A172 (cell line): Measurements from ENCODE around the gene MGMT. TPM values are rescaled to one million over a fixed set of nuclear protein-coding genes. Genes with fewer than 3 reads are reported as not detected.

ENCODE experiments used
- DNase-seq: peaks from one replicate; pipeline ENCODE4 v3.0.0-alpha.2; 2015; ENCODE audit warnings: low spot score
- total RNA-seq: library from RNA; depleted of rRNA; stranded (reverse); fragments of >200 nt; shearing (Covaris generic); gene quantifications from 2 replicates; pipeline ENCODE4 v1.2.3, GENCODE V29; 2014

Gene MGMT
- total RNA-seq, 1 experiment from 2014 or later = not detected

DNA sequence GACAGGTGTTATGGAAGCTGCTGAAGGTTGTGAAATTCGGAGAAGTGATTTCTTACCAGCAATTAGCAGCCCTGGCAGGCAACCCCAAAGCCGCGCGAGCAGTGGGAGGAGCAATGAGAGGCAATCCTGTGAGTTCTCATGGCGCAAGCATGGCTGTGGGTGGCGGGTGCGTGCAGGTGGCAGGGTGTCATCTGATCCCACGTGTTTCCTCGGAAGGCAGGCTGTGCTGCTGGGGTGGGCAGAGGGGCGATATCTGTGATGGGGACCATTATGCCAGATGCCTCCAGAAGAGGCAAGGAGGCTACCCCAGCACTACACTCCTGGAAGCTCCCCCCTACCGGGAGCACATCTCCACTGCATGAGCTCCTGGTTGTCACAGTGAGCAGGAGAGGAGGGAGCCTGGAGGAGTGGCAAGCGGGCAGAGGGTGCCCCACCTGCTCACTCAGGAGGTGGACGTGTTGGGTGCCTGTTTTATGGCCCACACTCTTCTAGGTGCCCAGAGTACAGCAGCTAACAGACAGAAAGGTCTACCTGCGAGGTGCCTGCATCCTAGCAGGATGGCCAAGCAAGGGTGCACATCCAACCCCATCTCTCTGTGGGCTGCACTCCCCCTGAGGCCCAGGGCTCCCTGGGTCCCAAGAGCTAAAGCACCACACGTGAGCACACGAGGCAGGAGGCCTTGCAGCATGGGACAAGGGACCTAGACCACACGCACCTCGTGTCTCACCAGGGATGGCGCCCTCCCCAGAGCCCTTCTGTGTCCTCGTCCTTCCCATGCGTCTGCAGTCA is 292.4 kb downstream of the MGMT start:
- DNase-seq = no peak

DNA sequence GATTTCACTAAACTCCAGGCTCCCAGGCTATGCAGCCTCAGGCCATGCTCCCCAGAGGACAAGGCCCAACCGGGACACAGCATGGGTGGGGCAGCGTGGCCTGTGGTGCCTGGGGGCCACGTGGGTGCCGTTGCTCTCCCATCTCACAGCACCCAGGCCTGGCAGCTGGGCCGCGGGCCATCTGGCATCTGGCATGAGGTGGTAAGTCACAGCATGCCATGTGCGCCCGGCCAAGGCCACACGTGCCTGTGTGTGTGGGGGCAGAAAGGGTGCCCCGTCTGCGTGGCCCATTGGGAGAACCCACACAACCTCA is 292.9 kb downstream of the MGMT start:
- no peak for DNase-seq

DNA sequence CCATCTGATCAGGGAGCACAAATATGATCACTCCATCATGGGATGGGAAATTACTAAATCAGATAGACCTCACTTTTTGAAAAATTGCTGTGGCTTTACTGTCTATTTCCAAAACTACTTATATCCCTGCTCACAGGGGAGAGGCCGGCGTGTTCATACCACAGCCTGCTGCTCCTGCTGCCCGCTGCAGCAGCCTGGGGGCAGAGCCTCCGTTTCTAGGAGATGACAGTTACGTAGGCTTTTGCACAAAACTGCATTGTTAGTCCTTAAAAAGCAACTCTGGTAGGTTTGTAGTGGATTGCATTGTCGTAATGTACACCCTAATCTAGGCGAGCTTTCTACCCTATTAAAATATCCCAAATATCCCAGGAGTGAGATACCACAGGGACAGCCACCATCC is 293.4 kb downstream of the MGMT start:
- no peak for DNase-seq

DNA sequence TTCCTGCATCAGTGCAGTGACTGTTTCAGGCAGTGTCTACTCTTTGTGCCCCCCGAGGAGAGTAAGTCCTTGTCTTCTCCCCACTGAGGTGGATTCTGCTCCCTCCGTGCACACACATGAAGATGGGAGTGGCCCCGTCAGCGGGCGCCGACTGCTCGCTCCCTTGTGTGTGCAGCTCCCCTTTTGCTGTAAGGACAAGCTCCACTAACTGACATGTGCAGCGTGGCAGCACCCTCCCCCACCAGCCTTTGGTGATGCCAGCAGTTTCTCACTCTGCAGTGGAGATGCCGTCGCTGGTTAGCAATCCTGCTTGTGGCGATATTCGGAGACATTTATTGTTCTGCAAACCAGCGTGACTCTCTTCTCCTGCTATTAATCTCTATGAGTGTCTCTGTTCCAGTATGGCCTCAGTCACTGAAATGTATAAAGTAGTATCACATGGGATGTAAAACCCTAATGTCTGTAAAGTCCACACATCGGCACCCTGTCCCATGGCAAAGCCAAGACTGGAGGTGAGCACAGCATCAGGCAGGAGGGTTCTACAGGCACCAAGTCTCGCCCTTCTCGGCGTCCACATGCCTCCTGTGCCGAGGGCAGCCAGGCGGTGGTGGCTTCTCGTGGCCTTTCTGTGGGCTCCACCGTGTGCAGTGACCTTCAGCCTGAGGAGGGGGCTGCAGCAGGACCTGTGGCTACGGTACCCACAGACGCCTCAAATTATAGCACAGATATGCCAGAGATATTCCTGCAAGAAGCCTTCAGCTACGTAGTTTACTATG is 294.3 kb downstream of the MGMT start:
- DNase-seq = no peak

DNA sequence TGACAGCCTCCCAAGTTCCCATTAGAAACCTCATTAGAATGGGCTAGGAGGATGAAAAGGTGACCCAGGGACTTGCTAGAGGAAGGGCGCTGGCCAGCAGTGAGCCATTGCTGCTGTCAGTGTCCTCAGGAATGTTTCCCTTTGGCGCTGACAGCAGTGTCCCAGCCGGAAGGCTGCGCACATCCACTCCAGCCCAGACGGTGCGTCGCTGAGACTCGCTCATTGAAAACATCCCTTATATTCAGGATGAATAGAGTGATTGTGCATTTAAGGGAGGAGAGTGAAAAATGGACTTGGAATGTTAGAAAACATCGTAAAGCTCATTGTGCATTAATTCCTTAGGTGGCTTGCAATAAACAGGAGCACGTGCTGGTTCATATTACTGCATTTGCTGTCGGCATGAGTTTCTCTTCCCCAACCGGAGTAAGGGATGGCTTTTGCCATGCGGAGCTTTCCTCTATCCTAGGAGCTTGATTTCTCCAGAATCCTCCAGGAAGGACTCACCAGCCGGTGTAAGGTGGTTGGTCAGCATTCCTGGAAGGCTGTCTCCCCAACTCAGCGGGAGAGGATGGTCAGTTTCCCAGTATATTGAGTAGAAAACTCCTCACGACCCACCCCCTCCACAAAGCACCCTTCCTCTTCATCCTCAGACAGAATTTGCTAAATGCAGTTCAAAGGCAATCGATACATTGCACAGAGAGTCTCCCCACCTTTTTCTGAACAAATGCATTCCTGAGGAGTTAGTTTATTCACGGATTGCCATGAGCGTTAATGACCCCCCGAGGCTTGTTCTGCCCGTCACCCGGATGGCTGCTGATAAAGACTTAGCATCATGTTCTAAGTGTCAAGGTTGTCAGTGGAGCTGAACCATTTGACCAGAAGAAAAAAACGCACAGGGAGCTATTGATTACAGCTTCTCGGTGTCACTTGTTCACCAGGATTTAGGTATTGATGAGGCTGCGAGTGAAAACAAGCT is 295.2 kb downstream of the MGMT start:
- DNase-seq = no peak

DNA sequence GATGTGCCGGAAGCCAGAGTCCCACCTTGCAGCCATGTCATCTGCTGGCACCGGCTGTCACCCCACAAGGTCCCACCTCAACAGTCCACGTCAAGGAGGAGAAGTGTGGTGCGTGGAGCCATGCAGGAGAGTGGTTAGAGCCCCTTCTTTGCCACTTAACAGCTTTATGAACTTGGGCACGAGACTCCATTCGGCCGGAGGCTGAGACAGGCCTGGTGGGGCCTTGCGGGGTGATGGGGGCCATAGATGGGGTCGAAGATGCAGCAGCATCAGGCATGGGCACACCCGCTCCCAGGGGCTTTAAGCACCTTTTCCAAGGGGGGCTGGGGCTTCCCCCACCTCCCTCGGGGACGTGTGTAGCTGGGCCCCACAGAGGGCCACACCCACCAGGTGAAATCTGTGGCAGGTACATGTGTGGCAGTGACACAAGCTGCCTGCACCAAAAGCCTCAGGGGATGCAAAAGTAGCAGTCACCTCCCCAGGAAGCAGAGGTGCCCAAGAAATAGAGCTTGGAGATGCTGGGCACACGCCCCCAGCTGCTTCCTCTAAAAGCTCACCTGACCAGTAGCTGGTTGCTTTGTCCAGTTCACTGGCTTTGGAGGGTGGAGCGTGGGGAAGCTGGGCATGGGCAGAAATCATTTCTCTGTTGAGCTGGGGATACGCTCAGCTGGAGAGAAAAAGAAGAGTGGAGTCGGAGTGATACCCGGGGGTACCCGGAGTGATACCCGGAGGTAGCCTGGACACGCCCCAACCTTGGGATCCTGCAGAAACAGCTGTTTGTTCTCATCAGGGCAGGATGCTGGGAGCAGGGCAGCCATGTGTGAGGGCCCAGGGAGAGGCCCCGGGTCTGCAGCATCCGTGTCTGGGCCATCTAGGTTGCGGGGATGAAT is 297.2 kb downstream of the MGMT start:
- no peak for DNase-seq

DNA sequence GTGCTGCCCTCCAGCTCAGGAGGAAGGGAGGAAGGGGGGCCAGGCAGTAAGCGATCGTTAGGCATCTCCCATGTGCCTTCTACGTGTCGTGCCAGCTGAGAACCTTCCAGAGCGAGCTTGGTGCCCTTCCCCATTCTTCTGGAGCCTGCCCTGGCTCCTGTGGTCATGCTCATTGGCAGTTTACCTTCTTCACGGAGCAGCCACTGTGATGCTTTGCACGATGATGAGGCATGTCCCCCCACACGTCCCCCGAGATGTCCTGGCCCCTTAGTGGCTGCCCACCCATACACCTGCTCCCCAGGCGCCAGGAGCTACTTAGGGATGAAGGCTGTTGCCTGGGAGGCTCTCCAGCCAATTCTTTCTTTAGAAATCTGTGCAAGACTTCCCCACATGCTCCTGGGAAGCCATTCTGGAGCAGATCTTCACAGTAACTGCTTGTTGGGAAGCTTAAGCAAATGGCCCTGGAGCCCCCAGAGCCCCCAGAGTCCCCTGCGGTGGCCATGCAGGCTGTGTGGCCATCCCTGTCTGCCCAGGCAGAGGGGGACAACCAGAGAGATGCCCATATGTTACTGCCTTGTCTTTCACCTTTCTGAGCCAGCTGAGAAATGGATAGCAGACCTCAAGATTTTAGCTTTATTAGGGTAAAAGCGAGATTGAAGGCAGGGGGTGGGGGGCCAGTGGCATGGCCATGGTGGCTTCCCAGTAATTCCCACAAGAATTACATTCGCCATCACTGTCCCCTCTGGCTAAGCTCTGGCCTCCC is 298.0 kb downstream of the MGMT start:
- DNase-seq = no peak

DNA sequence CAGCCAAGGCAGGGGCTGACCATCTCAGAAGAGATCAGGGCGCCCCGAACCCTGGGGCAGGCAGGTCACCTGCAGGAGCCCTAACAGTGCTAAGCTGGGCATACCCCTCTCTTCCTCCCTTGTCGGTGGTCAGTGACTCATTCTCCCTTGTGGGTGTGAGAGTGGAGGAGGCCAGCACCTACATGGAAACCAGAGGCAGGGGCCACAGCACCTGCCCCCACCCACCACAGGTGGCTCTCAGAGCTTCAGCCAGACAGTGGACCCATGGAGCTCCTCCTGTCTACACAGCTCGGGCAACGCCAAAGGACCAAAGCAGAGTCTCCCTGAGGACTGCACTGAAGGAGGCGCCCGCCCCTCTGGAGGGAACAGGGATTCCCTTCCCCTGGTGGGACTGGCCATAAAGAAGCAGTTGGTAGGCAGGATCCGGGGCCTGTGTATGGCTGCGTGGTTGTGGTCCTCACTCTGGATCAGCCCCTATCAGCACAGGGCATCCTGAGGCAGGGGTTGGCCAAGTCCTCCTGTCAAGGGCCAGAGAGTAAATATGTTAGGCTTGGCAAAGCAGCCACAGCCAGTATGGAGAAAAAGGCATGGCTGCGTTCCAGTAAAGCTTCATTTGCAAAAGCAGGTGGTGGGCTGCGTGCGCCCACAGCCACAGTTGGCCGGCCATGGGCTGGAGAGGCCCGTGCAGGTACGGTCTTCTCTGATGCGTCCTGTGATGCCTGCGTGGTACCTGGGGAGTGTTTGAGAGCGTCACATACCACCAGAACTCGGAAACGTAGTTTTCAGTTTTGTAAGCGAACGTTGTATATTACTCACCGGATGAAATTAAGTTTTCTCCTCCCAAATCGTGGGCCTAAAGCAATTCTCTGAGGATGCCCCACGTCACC is 298.9 kb downstream of the MGMT start:
- no peak for DNase-seq

DNA sequence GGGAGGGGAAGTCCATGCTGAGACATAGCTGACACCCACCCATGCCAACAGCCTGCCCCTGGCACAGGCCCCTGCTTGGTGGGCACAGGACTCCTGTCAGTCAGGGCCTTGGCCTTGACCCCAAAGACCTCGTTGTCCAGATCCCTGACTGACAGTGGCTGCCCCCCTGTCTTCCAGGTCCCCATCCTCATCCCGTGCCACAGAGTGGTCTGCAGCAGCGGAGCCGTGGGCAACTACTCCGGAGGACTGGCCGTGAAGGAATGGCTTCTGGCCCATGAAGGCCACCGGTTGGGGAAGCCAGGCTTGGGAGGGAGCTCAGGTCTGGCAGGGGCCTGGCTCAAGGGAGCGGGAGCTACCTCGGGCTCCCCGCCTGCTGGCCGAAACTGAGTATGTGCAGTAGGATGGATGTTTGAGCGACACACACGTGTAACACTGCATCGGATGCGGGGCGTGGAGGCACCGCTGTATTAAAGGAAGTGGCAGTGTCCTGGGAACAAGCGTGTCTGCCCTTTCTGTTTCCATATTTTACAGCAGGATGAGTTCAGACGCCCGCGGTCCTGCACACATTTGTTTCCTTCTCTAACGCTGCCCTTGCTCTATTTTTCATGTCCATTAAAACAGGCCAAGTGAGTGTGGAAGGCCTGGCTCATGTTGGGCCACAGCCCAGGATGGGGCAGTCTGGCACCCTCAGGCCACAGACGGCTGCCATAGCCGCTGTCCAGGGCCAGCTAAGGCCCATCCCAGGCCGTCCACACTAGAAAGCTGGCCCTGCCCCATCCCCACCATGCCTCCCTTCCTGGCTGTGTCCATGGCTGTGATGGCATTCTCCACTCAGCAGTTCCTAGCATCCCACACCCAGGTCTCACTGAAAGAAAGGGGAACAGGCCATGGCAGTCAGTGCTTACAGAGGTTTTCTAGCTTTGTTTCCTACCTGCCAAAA is 299.8 kb downstream of the MGMT start:
- DNase-seq = no peak

DNA sequence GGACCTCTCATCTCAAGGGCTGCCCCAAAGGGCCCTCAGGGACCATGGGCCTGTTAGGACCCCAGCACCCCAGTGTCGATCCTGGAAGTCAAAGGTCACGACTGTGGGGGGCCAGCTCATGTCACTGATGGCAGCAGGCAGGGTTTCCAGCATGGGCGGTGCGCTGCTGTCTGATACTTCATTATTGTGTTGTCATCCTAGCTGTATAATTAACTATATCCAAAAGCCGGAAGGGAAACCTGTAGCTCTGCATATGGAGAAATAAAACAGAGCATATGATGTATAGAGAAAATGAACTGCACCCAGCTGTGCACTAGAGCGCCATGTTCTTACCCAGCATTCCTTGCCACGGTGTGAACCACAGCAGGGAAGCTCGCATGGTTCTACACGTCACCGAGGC is 300.7 kb downstream of the MGMT start:
- no peak for DNase-seq

DNA sequence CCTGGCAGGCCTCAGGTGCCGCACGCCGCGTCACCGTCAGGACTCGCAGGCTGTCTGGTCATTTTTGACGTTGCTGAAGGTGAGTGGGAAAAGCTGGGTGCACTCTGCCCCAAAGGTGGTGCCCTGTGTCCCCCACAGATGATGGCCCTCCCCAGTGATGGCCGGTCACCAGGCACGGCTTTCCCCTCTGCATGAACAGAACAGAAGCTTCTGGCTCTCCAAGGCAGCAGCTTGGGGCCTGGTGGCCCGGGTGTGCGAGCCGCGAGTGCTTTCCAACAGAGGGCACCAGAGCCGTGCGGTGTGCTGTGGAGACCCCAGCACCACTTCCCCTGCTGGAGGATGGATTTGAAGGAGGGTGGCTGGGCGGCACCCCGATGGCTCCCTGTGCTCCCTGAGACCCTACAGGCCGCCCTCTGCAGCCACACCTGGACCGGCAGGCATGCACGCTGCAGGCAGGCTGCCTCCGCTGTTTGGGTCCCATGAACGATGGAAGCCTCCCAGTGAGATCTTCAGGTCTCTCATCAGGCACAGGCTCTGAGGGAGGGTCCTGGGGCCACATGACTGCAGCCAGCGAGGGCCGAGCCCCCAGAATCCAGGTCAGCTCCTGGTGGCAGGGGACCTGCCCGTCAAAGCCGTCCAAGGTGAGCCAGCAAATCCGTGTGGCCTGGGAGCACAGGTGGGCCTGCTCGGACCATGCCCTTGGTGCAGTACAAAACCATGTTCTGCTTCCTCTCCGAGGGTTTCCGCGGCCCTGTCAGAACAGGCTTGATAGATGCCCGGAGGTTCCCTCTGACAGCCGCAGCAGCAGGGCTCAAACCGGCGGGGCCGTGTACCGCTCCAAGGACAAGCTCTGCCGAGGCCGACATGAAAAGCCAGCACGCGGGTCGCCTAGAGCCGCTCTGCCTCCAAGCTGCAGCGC is 301.7 kb downstream of the MGMT start:
- no peak for DNase-seq

DNA sequence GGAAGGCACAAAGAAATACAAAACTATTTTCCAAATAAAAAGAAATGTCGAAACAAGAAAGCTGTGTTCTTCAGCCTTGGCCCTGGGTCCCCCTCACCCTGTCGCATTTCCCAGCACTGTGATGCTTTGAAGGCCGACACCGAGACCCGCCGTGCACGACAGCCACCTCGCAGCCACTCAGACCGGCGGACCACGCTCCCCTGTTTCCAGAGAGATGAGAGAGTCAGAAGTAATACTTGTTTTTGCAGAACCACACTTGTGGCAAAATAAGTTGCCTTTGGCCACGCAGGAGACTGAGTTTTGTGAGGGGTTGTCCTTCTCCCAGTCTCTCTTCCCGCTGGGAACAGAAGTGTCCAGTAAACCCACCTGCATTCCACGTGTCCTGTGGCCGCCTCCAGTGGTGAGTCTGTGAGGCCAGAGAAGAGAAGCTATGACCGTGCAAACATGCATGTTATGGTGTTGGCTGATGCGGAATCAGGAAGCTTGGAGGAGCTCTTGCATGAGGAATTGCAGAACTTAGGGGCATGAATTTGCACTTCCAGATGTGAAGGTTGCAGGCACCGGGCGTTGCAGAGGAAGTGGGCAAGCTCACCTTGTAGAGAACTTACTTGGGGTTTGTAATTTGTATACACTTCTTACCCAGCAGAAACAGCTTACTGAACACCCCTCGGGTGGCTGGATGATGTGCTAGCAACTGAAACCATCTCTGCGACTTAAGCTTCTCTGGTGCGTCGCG is 302.5 kb downstream of the MGMT start:
- DNase-seq = no peak

DNA sequence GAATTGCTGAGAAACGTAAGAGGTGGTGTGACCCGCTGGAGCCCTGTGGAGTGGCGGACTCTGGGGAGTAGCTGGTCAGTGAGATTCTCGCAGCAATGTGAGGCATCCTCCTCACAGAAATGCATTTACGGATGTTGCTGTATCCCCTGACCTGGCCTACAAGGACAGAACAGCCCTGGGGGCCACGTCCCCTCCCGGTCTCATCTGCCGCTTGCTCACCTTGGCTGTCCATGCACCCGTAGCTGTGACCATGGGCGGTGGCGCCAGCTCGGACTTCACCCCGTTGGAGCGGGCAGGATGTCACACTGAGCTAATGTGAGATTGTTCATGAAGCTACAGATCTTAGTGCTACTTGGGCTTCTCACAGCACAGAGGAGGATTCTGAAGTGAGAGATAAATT is 303.2 kb downstream of the MGMT start:
- no peak for DNase-seq

DNA sequence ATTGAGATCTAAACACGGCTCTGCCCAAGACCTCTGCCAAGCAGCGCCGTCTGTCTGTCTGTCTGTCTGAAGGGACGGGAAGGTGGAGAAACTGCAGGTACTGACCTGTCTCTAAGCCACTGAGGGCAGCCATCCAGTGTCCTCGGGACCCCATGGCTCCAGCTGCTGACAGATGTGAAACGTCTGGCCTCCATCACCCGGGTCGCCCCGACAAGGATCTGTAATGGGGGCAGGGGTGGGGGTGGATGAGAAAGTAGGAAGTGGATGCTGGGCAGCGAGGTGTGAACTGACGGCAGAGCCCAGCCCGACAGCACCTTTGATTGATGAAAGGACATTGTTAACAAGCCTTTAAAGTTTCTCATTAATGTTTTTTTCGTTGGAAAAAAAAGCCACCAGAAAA is 304.0 kb downstream of the MGMT start:
- DNase-seq = no peak

DNA sequence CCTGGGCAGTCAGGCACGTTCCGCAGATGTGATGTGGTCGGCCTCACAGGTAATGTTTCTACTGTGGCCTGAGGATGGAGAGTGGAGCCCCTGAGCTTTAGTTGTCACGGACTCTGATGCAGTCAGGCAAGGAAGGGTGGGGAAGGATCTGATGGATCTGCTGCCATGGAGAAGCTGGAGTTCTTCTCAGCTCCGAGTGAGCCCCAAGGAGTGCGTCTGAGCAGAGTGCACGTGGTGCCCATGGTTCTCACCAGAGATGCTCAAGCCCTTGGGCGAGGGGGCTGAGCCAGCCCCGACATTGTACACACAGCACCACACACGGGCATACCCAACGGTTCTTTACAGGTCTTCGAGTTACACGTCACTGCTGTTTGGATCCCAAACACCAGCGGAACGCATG is 304.5 kb downstream of the MGMT start:
- DNase-seq = no peak

DNA sequence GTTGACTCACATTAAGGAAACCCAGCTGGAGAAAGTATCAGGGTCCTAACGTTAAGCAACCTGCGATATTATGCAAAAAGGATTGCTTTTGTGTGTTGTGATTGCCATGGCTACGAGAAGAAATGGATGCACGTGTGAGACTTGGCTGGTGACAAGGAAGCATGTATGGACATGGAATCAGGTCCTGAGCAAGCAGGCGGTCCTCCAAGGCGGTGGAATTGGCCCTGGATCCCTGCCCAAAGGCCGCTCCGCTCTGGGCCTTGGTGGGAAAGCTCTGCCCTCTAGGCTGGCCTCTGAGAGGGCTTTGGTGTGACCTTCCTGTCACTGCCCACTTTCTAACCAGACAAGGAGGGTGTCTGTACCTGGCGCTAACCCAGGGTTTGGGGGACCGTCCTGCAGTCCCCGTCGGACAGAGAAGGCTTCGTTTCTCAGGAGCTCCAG is 305.0 kb downstream of the MGMT start:
- DNase-seq = no peak
